Activated naive CD4-positive, alpha-beta T cell treated with anti-CD3 and anti-CD28 coated beads, Interleukin-2, amount 10 ng/mL, durations not matched to agents 7 days and 5 days (primary cell): ENCODE data around the gene CTLA4.

Experiments
- CTCF ChIA-PET: fragments of 350-600 bp; sonication (Branson Sonifier 250); formaldehyde crosslinking; loops from one replicate; lab custom pipeline; 2021; ENCODE audit warnings: antibody characterized with exemption; lab: Charles Lee
- DNase-seq: peaks from one replicate; pipeline ENCODE4 v3.0.0-alpha.2; 2020
- H3K27ac Mint-ChIP-seq: one replicate; pipeline ENCODE4 v1.8.0; 2021; ENCODE audit warnings: mild to moderate bottlenecking, moderate library complexity, mixed read lengths
- H3K27me3 Mint-ChIP-seq: one replicate; pipeline ENCODE4 v1.8.0; 2021; ENCODE audit warnings: mild to moderate bottlenecking, mixed read lengths
- H3K36me3 Mint-ChIP-seq: one replicate; pipeline ENCODE4 v1.8.0; 2021; ENCODE audit warnings: mixed read lengths
- H3K4me1 Mint-ChIP-seq: one replicate; pipeline ENCODE4 v1.8.0; 2021; ENCODE audit warnings: mixed read lengths
- H3K4me3 Mint-ChIP-seq: one replicate; pipeline ENCODE4 v1.8.0; 2021; ENCODE audit warnings: mild to moderate bottlenecking, moderate library complexity, mixed read lengths
- H3K9me3 Mint-ChIP-seq: one replicate; pipeline ENCODE4 v1.8.0; 2021; ENCODE audit warnings: mixed read lengths

CTLA4 gene

GRCh38 chr2:203867561-203868200, at the start of gene CTLA4:
CTLA4 (plus strand) TSS chr2:203867771; CDS start chr2:203867943, 172 bp downstream.
- Mint-ChIP-seq H3K4me3 (peak within 1 kb of the TSS; percentile 83), H3K36me3 (peaks cover 33% of the 10 kb centered on the region), H3K27ac (peak within 1 kb of the TSS; percentile 98), H3K4me1 (peaks cover 67% of the 10 kb centered on the region), H3K27me3 (no peaks in the 10 kb centered on the region), H3K9me3 (peaks cover 13% of the 10 kb centered on the region)
- CTCF ChIA-PET: interaction anchor here (0.8 to 3.8 kb wide), 10 partner anchors 8 to 160 kb away, joined by 3 to 28 read pairs (median 5); no protein-coding TSS in a partner anchor
- DNase-seq: peak; percentile 45

GRCh38 chr2:203818656-203819055, 48.9 kb upstream of the CTLA4 start:
- Mint-ChIP-seq H3K27me3 (peaks cover 15% of the 10 kb centered on the region), H3K4me3 (no peak overlapping the region), H3K4me1 (peaks cover 23% of the 10 kb centered on the region), H3K27ac (no peak overlapping the region), H3K9me3 (no peaks in the 10 kb centered on the region), H3K36me3 (no peaks in the 10 kb centered on the region)
- DNase-seq: no peak
- CTCF ChIA-PET: interaction anchor here (1.0 to 5.8 kb wide), 2 partner anchors 89 to 92 kb away, joined by 3 to 65 read pairs; no protein-coding TSS in a partner anchor

GRCh38 chr2:203819434-203820133, 48.0 kb upstream of the CTLA4 start:
- Mint-ChIP-seq H3K4me1 (peaks cover 14% of the 10 kb centered on the region), H3K9me3 (no peaks in the 10 kb centered on the region), H3K27ac (no peak overlapping the region), H3K36me3 (no peaks in the 10 kb centered on the region), H3K4me3 (no peak overlapping the region), H3K27me3 (peaks cover 15% of the 10 kb centered on the region)
- CTCF ChIA-PET: interaction anchor here (1.0 to 5.8 kb wide), 2 partner anchors 90 to 91 kb away, joined by 3 to 65 read pairs; no protein-coding TSS in a partner anchor
- DNase-seq: no peak

GRCh38 chr2:203820969-203821368, 46.6 kb upstream of the CTLA4 start:
- CTCF ChIA-PET: interaction anchor here (1.5 kb wide), 1 partner anchor 89 kb away, joined by 5 read pairs; no protein-coding TSS in a partner anchor
- H3K27ac Mint-ChIP-seq: no peak overlapping the region

GRCh38 chr2:203822240-203822639, 45.3 kb upstream of the CTLA4 start:
- CTCF ChIA-PET: interaction anchor here (1.5 kb wide), 1 partner anchor 88 kb away, joined by 5 read pairs; no protein-coding TSS in a partner anchor
- Mint-ChIP-seq H3K4me3 (no peak overlapping the region), H3K27me3 (peaks cover 4% of the 10 kb centered on the region), H3K27ac (no peak overlapping the region), H3K4me1 (no peaks in the 10 kb centered on the region), H3K9me3 (peaks cover 5% of the 10 kb centered on the region), H3K36me3 (no peaks in the 10 kb centered on the region)
- no peak for DNase-seq

More at GRCh38 chr2:203820969-203821368, 46.6 kb upstream of the CTLA4 start:
- Mint-ChIP-seq H3K4me3 (no peak overlapping the region), H3K9me3 (no peaks in the 10 kb centered on the region), H3K27me3 (peaks cover 11% of the 10 kb centered on the region), H3K4me1 (peaks cover 2% of the 10 kb centered on the region), H3K36me3 (no peaks in the 10 kb centered on the region)
- DNase-seq: no peak

- H3K27me3 Mint-ChIP-seq: peaks cover 3% of the 10 kb centered on the region
- CTCF ChIA-PET: no interaction called here
- no peak overlapping the region for H3K27ac Mint-ChIP-seq
- no peak for DNase-seq
- H3K4me1 Mint-ChIP-seq: no peaks in the 10 kb centered on the region
- H3K9me3 Mint-ChIP-seq: peaks cover 9% of the 10 kb centered on the region
- H3K36me3 Mint-ChIP-seq: no peaks in the 10 kb centered on the region
- H3K4me3 Mint-ChIP-seq: no peak overlapping the region
Observed at GRCh38 chr2:203823173-203823572, 44.4 kb upstream of the CTLA4 start.

GRCh38 chr2:203824057-203824456, 43.5 kb upstream of the CTLA4 start:
- Mint-ChIP-seq H3K4me3 (no peak overlapping the region), H3K9me3 (peaks cover 9% of the 10 kb centered on the region), H3K36me3 (no peaks in the 10 kb centered on the region), H3K4me1 (no peaks in the 10 kb centered on the region), H3K27me3 (peaks cover 3% of the 10 kb centered on the region), H3K27ac (no peak overlapping the region)
- DNase-seq: no peak
- CTCF ChIA-PET: interaction anchor here (1.4 kb wide), 1 partner anchor 85 kb away, joined by 6 read pairs; no protein-coding TSS in a partner anchor

- H3K4me3 Mint-ChIP-seq: no peak overlapping the region
- H3K27me3 Mint-ChIP-seq: peaks cover 3% of the 10 kb centered on the region
- H3K4me1 Mint-ChIP-seq: peaks cover under 1% of the 10 kb centered on the region
Observed at GRCh38 chr2:203824603-203825002, 43.0 kb upstream of the CTLA4 start.

GRCh38 chr2:203826704-203827103, 40.9 kb upstream of the CTLA4 start:
- CTCF ChIA-PET: no interaction called here
- no peak overlapping the region for H3K4me3 Mint-ChIP-seq

More at GRCh38 chr2:203824603-203825002, 43.0 kb upstream of the CTLA4 start:
- H3K36me3 Mint-ChIP-seq: no peaks in the 10 kb centered on the region
- no peak for DNase-seq
- CTCF ChIA-PET: interaction anchor here (1.4 kb wide), 1 partner anchor 85 kb away, joined by 6 read pairs; no protein-coding TSS in a partner anchor
- H3K27ac Mint-ChIP-seq: no peak overlapping the region
- H3K9me3 Mint-ChIP-seq: peaks cover 9% of the 10 kb centered on the region

GRCh38 chr2:203830304-203831055, 37.1 kb upstream of the CTLA4 start:
- H3K27ac Mint-ChIP-seq: peak overlapping the region; percentile 87
- peaks cover 9% of the 10 kb centered on the region for H3K9me3 Mint-ChIP-seq
- H3K36me3 Mint-ChIP-seq: no peaks in the 10 kb centered on the region
- no peak overlapping the region for H3K4me3 Mint-ChIP-seq
- H3K4me1 Mint-ChIP-seq: peaks cover 13% of the 10 kb centered on the region
- peak; percentile 32 for DNase-seq
- peaks cover 5% of the 10 kb centered on the region for H3K27me3 Mint-ChIP-seq
- CTCF ChIA-PET: no interaction called here

More at GRCh38 chr2:203826704-203827103, 40.9 kb upstream of the CTLA4 start:
- Mint-ChIP-seq H3K9me3 (peaks cover 9% of the 10 kb centered on the region), H3K36me3 (no peaks in the 10 kb centered on the region), H3K4me1 (peaks cover 13% of the 10 kb centered on the region), H3K27ac (no peak overlapping the region), H3K27me3 (peaks cover 3% of the 10 kb centered on the region)
- no peak for DNase-seq

GRCh38 chr2:203835420-203835819, 32.2 kb upstream of the CTLA4 start:
- Mint-ChIP-seq H3K36me3 (no peaks in the 10 kb centered on the region), H3K9me3 (no peaks in the 10 kb centered on the region), H3K27me3 (peaks cover 5% of the 10 kb centered on the region), H3K27ac (no peak overlapping the region), H3K4me1 (peaks cover 7% of the 10 kb centered on the region), H3K4me3 (no peak overlapping the region)
- no peak for DNase-seq
- CTCF ChIA-PET: interaction anchor here (1.3 kb wide), 1 partner anchor 20 kb away, joined by 3 read pairs; no protein-coding TSS in a partner anchor

- Mint-ChIP-seq H3K27ac (peak overlapping the region; percentile 62), H3K27me3 (peaks cover 8% of the 10 kb centered on the region), H3K36me3 (no peaks in the 10 kb centered on the region), H3K9me3 (no peaks in the 10 kb centered on the region), H3K4me3 (no peak overlapping the region), H3K4me1 (peaks cover 4% of the 10 kb centered on the region)
- DNase-seq: no peak
- CTCF ChIA-PET: interaction anchor here (1.3 to 1.4 kb wide), 2 partner anchors 22 to 73 kb away, joined by 3 read pairs; no protein-coding TSS in a partner anchor
Observed at GRCh38 chr2:203835892-203836800, 31.4 kb upstream of the CTLA4 start.
